ENCODE data around the gene MEOX2.

MEOX2 gene

GRCh38 chr7:15680446-15680845, 6.0 kb downstream of the MEOX2 start:
- DNase-seq, result no peak

GRCh38 chr7:15679306-15679705, 7.2 kb downstream of the MEOX2 start:
- DNase-seq, result no peak

GRCh38 chr7:15678653-15679052, 7.8 kb downstream of the MEOX2 start:
- DNase-seq, result no peak

DNA sequence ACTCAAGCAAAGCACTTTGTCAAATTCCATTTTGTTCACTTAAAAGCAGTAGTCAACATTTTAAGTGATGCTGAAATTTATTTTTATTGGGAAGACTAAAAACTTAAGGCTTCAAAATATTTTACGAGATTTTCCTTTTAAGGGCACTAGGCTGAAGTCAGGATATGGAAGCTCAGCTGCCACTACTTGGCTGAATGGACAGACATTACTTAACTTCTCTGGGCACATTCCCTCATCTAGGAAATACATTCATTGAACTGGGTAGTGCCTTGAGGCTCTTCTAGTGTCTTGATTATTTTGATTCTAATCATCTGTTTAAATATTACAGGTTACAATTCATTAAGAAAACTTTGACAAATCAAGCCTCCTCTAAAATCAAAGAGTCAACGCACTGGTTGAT, 11.1 kb downstream of the MEOX2 start:
- no peak for DNase-seq

DNA sequence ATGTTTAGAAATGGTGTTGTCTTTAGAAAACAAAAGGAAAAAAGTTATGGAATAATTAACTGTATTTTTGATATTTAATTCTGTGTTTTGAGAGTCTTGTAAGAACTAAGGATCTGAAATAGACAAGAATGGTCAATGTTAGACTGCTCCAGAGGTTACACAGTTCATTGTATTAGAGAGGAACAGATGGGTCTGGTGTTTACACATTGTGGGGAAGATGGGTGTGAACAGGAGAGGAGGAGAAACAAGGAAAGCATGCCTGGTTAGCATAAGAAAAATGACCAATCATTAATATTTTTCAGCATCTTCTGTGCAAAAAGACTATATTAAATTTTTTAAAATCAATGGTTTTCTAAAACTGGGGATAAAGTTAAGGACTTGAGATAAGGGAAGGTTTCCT, 11.9 kb downstream of the MEOX2 start:
- DNase-seq, result no peak

- DNase-seq, result no peak
Measured at GRCh38 chr7:15669443-15670090, 16.9 kb downstream of the MEOX2 start.

DNA sequence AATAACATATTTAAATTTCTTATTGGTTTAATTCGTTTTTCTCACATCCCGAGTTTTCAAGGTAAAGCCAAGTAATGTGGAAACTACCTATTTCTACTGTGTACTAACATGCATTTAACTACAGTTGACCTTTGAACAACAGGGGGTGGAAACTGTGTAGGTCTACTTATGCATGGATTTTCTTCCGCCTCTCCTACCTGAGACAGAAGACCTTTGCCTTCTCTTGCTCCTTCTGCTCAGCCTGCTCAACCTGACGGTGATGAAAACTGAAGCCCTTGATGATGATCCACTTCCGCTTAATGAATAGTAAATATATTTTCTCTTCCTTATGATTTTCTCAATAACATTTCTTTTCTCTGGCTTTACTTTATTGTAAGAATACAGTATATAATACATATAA, 18.5 kb downstream of the MEOX2 start:
- no peak for DNase-seq

GRCh38 chr7:15662451-15662850, 24.0 kb downstream of the MEOX2 start:
- no peak for DNase-seq

DNA sequence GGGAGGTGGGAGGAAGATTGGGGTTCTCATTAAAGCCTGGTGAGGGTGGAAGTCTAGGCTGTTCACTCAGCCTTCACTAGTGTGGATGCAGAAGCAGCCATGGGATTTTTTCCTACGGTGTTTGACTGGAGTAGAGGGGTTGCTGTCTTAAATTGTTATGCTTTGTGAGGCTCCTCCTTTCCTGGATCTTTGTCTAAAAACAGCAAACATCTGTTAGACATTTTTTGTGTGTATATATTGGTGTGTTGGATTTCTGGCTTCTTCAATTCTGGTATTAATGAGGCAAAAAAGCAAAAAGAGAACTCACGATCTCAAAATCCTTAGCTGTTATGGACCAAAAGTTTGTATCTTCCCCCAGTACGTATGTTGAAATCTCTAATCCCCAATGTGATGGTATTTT, 28.2 kb downstream of the MEOX2 start:
- DNase-seq, result no peak

GRCh38 chr7:15652776-15653290, 33.6 kb downstream of the MEOX2 start:
- DNase-seq, result no peak

DNA sequence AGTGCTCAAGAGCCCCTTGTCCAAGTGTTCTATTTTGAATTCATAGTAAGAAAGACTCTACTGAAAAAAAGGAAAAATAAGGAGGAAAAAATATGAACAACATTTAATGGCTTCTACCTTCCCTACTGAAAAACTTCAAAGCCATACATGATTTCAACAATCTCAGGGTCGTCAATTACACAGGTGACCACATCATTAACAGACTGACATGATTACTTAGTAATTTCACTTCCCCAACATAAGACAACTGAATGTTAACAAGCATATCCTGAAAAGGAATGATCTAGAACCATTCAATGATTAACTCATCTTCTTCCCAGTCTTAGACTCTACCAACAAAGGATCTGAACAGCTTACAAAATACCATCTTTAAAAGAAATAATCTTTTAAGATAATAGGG, 34.8 kb downstream of the MEOX2 start:
- DNase-seq, result no peak

DNA sequence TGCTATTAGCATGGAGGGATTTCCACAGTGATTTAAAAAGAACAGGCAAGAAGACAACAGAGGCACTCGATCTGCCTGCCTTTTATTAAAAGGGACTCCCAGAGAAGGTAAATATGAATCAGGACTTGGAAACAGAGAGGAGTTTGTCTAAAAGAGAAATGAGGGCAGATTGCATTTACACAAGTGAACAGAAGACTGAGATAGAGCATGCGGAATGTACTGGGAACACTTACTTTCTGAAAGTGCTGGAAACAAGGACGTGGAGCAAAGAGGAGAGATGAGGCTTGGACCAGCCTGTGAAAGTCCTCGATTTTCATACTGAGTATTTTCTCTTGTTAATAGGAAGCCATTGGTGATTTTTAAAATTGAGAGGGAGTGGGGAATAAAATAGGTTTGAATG, 35.7 kb downstream of the MEOX2 start:
- no peak for DNase-seq

GRCh38 chr7:15648461-15648961, 38.0 kb downstream of the MEOX2 start:
- DNase-seq, result no peak

DNA sequence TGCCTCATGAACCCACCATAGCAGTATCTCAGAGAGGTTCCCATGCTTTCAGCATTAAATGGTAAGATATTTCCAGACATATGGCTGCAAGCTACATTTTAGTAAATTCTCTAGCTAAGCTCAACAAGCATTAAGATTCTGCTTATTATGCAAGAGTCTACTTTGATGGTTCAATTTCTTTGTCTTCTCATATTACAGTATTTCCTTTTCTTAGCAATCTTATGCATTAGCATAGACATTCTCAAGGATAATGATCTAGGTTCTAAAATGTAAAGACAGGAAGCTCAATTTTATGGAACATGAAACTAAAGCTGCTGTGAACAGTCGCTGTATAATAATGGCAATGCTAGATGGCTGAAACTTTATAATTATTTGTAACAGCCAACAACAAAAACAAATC, 39.2 kb downstream of the MEOX2 start:
- DNase-seq, result no peak

- no peak for DNase-seq
Measured at GRCh38 chr7:15643000-15643705, 43.3 kb downstream of the MEOX2 start.

GRCh38 chr7:15628876-15629275, 57.6 kb downstream of the MEOX2 start:
- no peak for DNase-seq

GRCh38 chr7:15626041-15626440, 60.4 kb downstream of the MEOX2 start:
- DNase-seq, result no peak

DNA sequence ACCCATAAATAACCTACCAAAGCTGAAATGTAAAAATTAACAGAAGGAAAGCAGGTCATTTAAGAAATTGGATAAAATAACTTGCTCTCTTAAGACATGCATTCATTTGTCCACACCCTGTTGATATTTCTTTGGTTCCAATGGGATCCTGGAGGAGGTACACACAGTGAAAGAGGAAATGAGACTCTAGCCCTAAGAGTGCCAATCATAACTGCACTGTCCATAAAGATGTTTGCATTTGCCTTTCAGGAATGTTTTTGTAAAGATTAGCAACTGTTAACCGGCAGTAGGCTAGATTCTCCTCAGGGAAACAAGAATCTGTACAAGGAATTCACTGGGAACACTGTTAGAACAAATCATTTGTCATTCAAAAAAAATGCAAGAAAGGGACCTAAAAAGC, 61.0 kb downstream of the MEOX2 start:
- no peak for DNase-seq

GRCh38 chr7:15621468-15621867, 65.0 kb downstream of the MEOX2 start:
- no peak for DNase-seq

GRCh38 chr7:15620491-15621185, 65.8 kb downstream of the MEOX2 start:
- DNase-seq, result no peak

GRCh38 chr7:15618275-15618674, 68.2 kb downstream of the MEOX2 start:
- DNase-seq, result no peak

DNA sequence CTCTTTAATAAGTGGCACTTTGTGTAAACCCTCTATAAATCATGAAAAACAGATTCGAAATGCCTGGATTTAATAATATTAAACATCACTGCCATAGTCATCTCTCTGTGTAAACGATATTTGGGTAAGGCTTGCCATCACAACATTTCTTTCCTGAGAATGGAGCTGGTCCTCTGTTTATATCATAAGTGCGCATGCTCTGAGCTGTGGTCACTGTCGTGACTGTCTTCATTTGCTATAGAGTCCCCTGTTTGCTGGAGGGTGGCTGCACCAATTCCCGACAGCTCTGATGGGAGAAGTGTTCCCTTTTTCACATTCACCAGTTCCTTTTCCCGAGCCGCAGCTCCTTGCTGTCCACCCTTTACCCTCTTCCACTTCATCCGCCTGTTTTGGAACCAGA, 74.3 kb downstream of the MEOX2 start:
- no peak for DNase-seq

- DNase-seq, result no peak
Measured at GRCh38 chr7:15610503-15610902, 76.0 kb downstream of the MEOX2 start.

GRCh38 chr7:15609287-15609686, 77.2 kb downstream of the MEOX2 start:
- no peak for DNase-seq

Data from KG1 (cell line).